Pancreas (tissue), 10 donors: ENCODE results near the gene HIBCH. TPM values are rescaled to one million over a fixed set of nuclear protein-coding genes. Genes with fewer than 3 reads are reported as not detected.
"Not testable (repeated sequence)": the region's sequence is repeated elsewhere in the genome, so short reads cannot be mapped to it uniquely, and the experiment has no call there.

Experiments
- ATAC-seq, 4 donors: fragments of 200-7000 bp; cut with Tn5 transposase; one replicate each; pipeline versions ENCODE4 v1.8.0 to v1.9.1; 2020; ENCODE audit warnings: mild to moderate bottlenecking in 4 of 4, moderate library complexity in 4 of 4
- DNase-seq, 6 donors: peaks; one replicate each; pipeline ENCODE4 v3.0.0-alpha.2; 2020
- FAIRE-seq: peaks from 2 replicates; lab custom pipeline; 2012; peaks lifted over from hg19 to GRCh38; lab: Jason Lieb, UNC
- H3K27ac ChIP-seq, 4 donors: fragments of 200-600 bp; sonication (generic); 1 replicate in 3 of 4; 2 replicates in 1 of 4; pipeline versions ENCODE4 v1.5.0 to v1.8.0; 2020
- H3K27me3 ChIP-seq, 4 donors: fragments of 200-600 bp; one replicate each; pipeline ENCODE4 v1.8.0; 2021
- H3K36me3 ChIP-seq, 3 donors: fragments of 200-600 bp; sonication (generic) in 1 of 3; one replicate each; pipeline versions ENCODE4 v1.5.0 to v1.8.0; 2020 to 2021
- H3K4me1 ChIP-seq, 3 donors: fragments of 200-600 bp; one replicate each; pipeline ENCODE4 v1.8.0; 2021
- H3K4me3 ChIP-seq, 4 donors: fragments of 200-600 bp; sonication (generic) in 2 of 4; one replicate each; pipeline versions ENCODE4 v1.5.0 to v1.8.0; 2020 to 2021
- H3K9me3 ChIP-seq, 4 donors: fragments of 200-600 bp; one replicate each; pipeline ENCODE4 v1.8.0; 2021
- CTCF ChIP-seq, 4 donors: fragments of 200-600 bp; sonication (generic) in 3 of 4; IDR thresholded peaks; one replicate each; pipeline versions ENCODE4 v1.5.0 to v1.8.0; 2021; ENCODE audit warnings: antibody characterized with exemption in 4 of 4
- WGBS, 2 donors: extraction: QIAGEN DNeasy Blood & Tissue Kit; methylation state at CpG; one replicate each; pipeline ENCODE4 v1.1.7; 2013; 5-methylcytosine and 5-hydroxymethylcytosine counted together
- intact Hi-C, 3 donors: fragments of 100-400 bp; cut with DNase I; formaldehyde crosslinking; loops; one replicate each; pipeline versions ENCODE4 v1.11.1 to v1.14.2; 2022
- polyA plus RNA-seq, 2 donors: library from polyadenylated mRNA; stranded (reverse); fragments of 200-250 nt; gene quantifications; one replicate each; pipeline ENCODE4 v1.2.3, GENCODE V29; 2013
- total RNA-seq, 6 donors: library from RNA; stranded (reverse); fragmentation: NEBNext Ultra II Directional in 4 of 6; extraction: Animal tissue kit (Norgen Biotek cat#: 25700) in 4 of 6; gene quantifications; one replicate each; pipeline versions ENCODE4 v1.2.1 to v1.2.4, GENCODE V29; 2021 to 2023
- donor health status: healthy with polysubstance abuse.
- donor health status: DM: no; HTN: no; CAD: no; lungs with moderate emphysema.
- donor health status: DM: no; HTN: no; CAD: no.
- donor health status: control.
- donor health status: control.
- donor health status: Bipolar disorder and iron deficiency.
- donor health status: DM: yes; HTN: yes; CAD: no.
- donor health status: DM: no; HTN: no; CAD: no.
- donor health status: DM: no; HTN: no; CAD: no.
- donor health status: DM: yes; HTN: yes; CAD: no.

HIBCH gene
- total and polyA plus RNA-seq, 8 donors = 7.6 to 29.3 (median 21.1) TPM

- WGBS, 2 donors = 92 to 95% methylated on average over 5 of the region's 5 CpGs
- H3K4me3 ChIP-seq = no peak overlapping the region
- intact Hi-C loops = no loop called here
- H3K27ac ChIP-seq = no peak overlapping the region
- H3K36me3 ChIP-seq = peaks cover 0 to 3% (median 0%) of the 10 kb centered on the region in 3 donors
- DNase-seq (no peak), FAIRE-seq (no peak), ATAC-seq (peak in 1 of 4 donors; percentile 28)
- TF ChIP-seq CTCF (IDR thresholded peaks at IDR 0.05) = no peak
- H3K4me1 ChIP-seq = peaks cover 0 to 2% (median 0%) of the 10 kb centered on the region in 3 donors
- H3K27me3 ChIP-seq = no peaks in the 10 kb centered on the region
- no peaks in the 10 kb centered on the region for H3K9me3 ChIP-seq
Observed at GRCh38 chr2:190280565-190281350, 38.9 kb downstream of the HIBCH start.

GRCh38 chr2:190279256-190280134, 40.1 kb downstream of the HIBCH start:
- intact Hi-C loops, H3K36me3 ChIP-seq, H3K27me3 ChIP-seq, H3K9me3 ChIP-seq, H3K4me1 ChIP-seq, DNase-seq, FAIRE-seq, H3K4me3 ChIP-seq: not testable (repeated sequence)
- H3K27ac ChIP-seq = peak overlapping the region in 2 of 4 donors; percentile 29
- ATAC-seq = peak in 3 of 4 donors; percentile 19 to 41 (median 39)
- 78 to 86% methylated on average over 12 of the region's 12 CpGs for WGBS, 2 donors

- Histone ChIP-seq H3K4me3 (no peak overlapping the region), H3K27ac (no peak overlapping the region), H3K36me3 (no peaks in the 10 kb centered on the region), H3K9me3 (no peaks in the 10 kb centered on the region), H3K4me1 (peaks cover 0 to 2% (median 0%) of the 10 kb centered on the region in 3 donors), H3K27me3 (no peaks in the 10 kb centered on the region)
- DNase-seq (no peak), ATAC-seq (peak; percentile 25 to 29 (median 29)), FAIRE-seq (peak; percentile 9)
- WGBS, 2 donors = 64 to 70% methylated on average over 4 of the region's 4 CpGs
- intact Hi-C loops = no loop called here
- TF ChIP-seq CTCF (IDR thresholded peaks at IDR 0.05) = peak in 2 of 4 donors; percentile 11 to 18
Observed at GRCh38 chr2:190277234-190278112, 42.2 kb downstream of the HIBCH start.

- no peak for FAIRE-seq
- intact Hi-C loops = no loop called here
- 76 to 98% methylated on average over 2 of the region's 2 CpGs for WGBS, 2 donors
Observed at GRCh38 chr2:190272457-190272842, 47.2 kb downstream of the HIBCH start.

More at GRCh38 chr2:190272457-190272842, 47.2 kb downstream of the HIBCH start:
- no peaks in the 10 kb centered on the region for H3K27me3 ChIP-seq
- ATAC-seq (no peak), DNase-seq (no peak)
- no peak for TF ChIP-seq CTCF (IDR thresholded peaks at IDR 0.05)
- no peaks in the 10 kb centered on the region for H3K36me3 ChIP-seq
- no peak overlapping the region for H3K4me3 ChIP-seq
- no peaks in the 10 kb centered on the region for H3K4me1 ChIP-seq
- H3K9me3 ChIP-seq = no peaks in the 10 kb centered on the region
- no peak overlapping the region for H3K27ac ChIP-seq
